ENCODE results near the gene ZFP91. TPM values are rescaled to one million over a fixed set of nuclear protein-coding genes. Genes with fewer than 3 reads are reported as not detected.

The ZFP91 gene
- polyA plus RNA-seq, 2 of the 4 experiments (the other 2 are of a cell fraction): 48.5 to 66.9 TPM

DNA sequence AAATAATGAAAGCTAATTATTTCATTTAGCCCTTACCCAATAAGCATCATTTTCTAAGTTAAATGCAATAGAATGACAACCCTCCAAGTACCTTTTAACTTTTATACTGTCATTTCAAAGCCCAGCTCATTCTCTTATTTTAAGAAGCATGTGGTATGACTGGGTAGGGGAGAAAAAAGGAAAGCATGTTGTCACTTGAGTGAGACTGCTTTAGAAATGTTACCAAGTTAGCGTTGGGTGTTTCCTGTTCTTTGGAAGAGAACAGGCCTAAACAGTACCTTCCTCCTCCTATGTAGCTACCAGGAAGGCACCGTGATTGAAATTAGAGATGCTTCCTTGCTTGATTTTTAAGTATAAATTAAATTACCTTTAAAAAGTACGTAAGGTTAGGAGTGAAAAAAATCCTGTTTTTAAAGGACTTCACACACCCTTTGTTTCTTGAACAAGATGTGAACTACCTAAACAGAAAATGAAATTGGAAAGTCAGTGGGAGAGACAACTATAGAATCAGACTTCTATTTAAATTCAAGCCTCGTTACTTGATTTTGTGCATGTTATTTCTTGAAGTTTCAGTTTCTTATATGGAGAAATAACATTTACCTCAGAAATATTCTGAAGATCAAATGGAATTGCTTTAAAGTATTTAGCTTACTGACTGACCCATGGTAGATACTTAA lies 42.9 kb downstream of the ZFP91 start:
- Histone ChIP-seq H3K9me3 (no peaks in the 10 kb centered on the region), H3K4me2 (no peak overlapping the region), H3K4me3 (no peak overlapping the region), H3K27ac (no peak overlapping the region), H3K4me1 (peaks cover under 1% of the 10 kb centered on the region; the same call in 2 of the 3 replicates)
- ATAC-seq (no peak), FAIRE-seq (peak; percentile 39), DNase-seq (ENCODE audit: low read depth in 1 of 2, low spot score in 1 of 2) (no peak)
- WGBS (ENCODE audit: missing lambda C conversion rate): 92% methylated on average over 4 of the region's 4 CpGs
- ChIA-PET CTCF (interaction anchor here (0.7 kb wide), 1 partner anchor 8 kb away, joined by 5 read pairs; no protein-coding TSS in a partner anchor), POLR2A (no interaction called here)
- TF ChIP-seq FOSL2 (IDR thresholded peaks at IDR 0.05) (no peak), FOSL2 (CRISPR knock-in tag; IDR thresholded peaks at IDR 0.05) (no peak), NFE2L2 (conservative IDR thresholded peaks at IDR 0.05; ENCODE audit: low read length) (no peak), NPAS2 (CRISPR knock-in tag; IDR thresholded peaks at IDR 0.05; ENCODE audit: borderline replicate concordance) (no peak), GATA3 (IDR thresholded peaks at IDR 0.05; ENCODE audit: borderline replicate concordance) (no peak), HOXB5 (CRISPR knock-in tag; IDR thresholded peaks at IDR 0.05) (no peak), CHD4 (IDR thresholded peaks at IDR 0.05; ENCODE audit: borderline replicate concordance) (no peak), CBX2 (IDR thresholded peaks at IDR 0.05; ENCODE audit: borderline replicate concordance, low read depth) (no peak), CHD2 (IDR thresholded peaks at IDR 0.05; ENCODE audit: low read length, partially characterized antibody) (no peak), CEBPB (IDR thresholded peaks at IDR 0.05) (no peak), PHF8 (IDR thresholded peaks at IDR 0.05; ENCODE audit: borderline replicate concordance, low read depth) (no peak), BHLHE40 (IDR thresholded peaks at IDR 0.05; ENCODE audit: low read depth, low read length) (no peak), MAZ (IDR thresholded peaks at IDR 0.05; ENCODE audit: borderline replicate concordance, low read depth, low read length) (no peak), ZFP36 (IDR thresholded peaks at IDR 0.05; ENCODE audit: borderline replicate concordance, partially characterized antibody) (no peak), CBX8 (IDR thresholded peaks at IDR 0.05) (no peak)
- TF ChIP-seq, protein P1, sequence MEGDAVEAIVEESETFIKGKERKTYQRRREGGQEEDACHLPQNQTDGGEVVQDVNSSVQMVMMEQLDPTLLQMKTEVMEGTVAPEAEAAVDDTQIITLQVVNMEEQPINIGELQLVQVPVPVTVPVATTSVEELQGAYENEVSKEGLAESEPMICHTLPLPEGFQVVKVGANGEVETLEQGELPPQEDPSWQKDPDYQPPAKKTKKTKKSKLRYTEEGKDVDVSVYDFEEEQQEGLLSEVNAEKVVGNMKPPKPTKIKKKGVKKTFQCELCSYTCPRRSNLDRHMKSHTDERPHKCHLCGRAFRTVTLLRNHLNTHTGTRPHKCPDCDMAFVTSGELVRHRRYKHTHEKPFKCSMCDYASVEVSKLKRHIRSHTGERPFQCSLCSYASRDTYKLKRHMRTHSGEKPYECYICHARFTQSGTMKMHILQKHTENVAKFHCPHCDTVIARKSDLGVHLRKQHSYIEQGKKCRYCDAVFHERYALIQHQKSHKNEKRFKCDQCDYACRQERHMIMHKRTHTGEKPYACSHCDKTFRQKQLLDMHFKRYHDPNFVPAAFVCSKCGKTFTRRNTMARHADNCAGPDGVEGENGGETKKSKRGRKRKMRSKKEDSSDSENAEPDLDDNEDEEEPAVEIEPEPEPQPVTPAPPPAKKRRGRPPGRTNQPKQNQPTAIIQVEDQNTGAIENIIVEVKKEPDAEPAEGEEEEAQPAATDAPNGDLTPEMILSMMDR (IDR thresholded peaks at IDR 0.05): no peak
- TF ChIP-seq, protein P2, sequence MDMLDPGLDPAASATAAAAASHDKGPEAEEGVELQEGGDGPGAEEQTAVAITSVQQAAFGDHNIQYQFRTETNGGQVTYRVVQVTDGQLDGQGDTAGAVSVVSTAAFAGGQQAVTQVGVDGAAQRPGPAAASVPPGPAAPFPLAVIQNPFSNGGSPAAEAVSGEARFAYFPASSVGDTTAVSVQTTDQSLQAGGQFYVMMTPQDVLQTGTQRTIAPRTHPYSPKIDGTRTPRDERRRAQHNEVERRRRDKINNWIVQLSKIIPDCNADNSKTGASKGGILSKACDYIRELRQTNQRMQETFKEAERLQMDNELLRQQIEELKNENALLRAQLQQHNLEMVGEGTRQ (IDR thresholded peaks at IDR 0.05): no peak
- TF ChIP-seq, protein P3, sequence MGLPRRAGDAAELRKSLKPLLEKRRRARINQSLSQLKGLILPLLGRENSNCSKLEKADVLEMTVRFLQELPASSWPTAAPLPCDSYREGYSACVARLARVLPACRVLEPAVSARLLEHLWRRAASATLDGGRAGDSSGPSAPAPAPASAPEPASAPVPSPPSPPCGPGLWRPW (IDR thresholded peaks at IDR 0.05): no peak
- TF ChIP-seq, protein P4, sequence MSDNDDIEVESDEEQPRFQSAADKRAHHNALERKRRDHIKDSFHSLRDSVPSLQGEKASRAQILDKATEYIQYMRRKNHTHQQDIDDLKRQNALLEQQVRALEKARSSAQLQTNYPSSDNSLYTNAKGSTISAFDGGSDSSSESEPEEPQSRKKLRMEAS (IDR thresholded peaks at IDR 0.05): no peak

DNA sequence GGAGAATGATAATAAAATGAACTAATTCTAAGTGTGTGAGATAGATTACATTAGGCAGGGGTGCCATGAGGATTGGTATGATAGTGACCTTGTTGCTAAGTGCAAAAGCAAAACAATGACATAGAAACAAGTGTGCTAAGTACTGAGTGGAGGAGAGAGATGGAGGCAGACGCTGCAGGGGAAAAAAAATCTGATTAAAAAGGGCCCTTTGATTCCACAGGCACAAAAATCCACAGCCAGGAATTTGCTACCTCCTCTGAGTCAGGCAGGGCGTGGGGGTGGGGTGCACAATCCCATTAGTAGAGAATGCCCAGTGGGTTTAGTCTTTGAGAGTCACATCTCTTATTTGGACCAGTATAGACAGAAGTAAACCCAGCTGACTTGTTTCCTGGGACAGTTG lies 43.5 kb downstream of the ZFP91 start, which contains the start of gene CNTF:
TSS of gene CNTF (plus strand) at position 322 of the 400 bp plus-strand sequence. CDS start 88 bp downstream, outside the sequence.
- ATAC-seq: no peak
- ChIA-PET POLR2A (no interaction called here), CTCF (no interaction called here)
- TF ChIP-seq HOXB5 (CRISPR knock-in tag; IDR thresholded peaks at IDR 0.05) (no peak), GATA3 (IDR thresholded peaks at IDR 0.05; ENCODE audit: borderline replicate concordance) (no peak), TP53 (CRISPR knock-in tag; IDR thresholded peaks at IDR 0.05) (no peak), CBX8 (IDR thresholded peaks at IDR 0.05) (no peak), ZSCAN20 (CRISPR knock-in tag; IDR thresholded peaks at IDR 0.05) (no peak), ZC3H11A (IDR thresholded peaks at IDR 0.05) (no peak), ZFP36 (IDR thresholded peaks at IDR 0.05; ENCODE audit: borderline replicate concordance, partially characterized antibody) (no peak), RFX5 (IDR thresholded peaks at IDR 0.05) (no peak), EP300 (IDR thresholded peaks at IDR 0.05) (no peak)
- TF ChIP-seq, protein P5, sequence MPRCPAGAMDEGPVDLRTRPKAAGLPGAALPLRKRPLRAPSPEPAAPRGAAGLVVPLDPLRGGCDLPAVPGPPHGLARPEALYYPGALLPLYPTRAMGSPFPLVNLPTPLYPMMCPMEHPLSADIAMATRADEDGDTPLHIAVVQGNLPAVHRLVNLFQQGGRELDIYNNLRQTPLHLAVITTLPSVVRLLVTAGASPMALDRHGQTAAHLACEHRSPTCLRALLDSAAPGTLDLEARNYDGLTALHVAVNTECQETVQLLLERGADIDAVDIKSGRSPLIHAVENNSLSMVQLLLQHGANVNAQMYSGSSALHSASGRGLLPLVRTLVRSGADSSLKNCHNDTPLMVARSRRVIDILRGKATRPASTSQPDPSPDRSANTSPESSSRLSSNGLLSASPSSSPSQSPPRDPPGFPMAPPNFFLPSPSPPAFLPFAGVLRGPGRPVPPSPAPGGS (IDR thresholded peaks at IDR 0.05): no peak
- TF ChIP-seq, protein P6, sequence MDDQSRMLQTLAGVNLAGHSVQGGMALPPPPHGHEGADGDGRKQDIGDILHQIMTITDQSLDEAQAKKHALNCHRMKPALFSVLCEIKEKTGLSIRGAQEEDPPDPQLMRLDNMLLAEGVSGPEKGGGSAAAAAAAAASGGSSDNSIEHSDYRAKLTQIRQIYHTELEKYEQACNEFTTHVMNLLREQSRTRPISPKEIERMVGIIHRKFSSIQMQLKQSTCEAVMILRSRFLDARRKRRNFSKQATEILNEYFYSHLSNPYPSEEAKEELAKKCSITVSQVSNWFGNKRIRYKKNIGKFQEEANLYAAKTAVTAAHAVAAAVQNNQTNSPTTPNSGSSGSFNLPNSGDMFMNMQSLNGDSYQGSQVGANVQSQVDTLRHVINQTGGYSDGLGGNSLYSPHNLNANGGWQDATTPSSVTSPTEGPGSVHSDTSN (IDR thresholded peaks at IDR 0.05): no peak
- no peak within 1 kb of the TSS for H3K4me2 ChIP-seq
- no peak within 1 kb of the TSS for H3K4me3 ChIP-seq
- WGBS (ENCODE audit: missing lambda C conversion rate): 98% methylated on average over 2 of the region's 2 CpGs
- no peaks in the 10 kb centered on the region for H3K9me3 ChIP-seq
- peaks cover 7% of the 10 kb centered on the region; the same call in 2 of the 3 replicates for H3K4me1 ChIP-seq
- no peak within 1 kb of the TSS for H3K27ac ChIP-seq
- FAIRE-seq: no peak
- DNase-seq (ENCODE audit: low read depth in 1 of 2, low spot score in 1 of 2): no peak
